ENCODE measurements around the gene SHROOM3. TPM values are rescaled to one million over a fixed set of nuclear protein-coding genes. Genes with fewer than 3 reads are reported as not detected.

SHROOM3 gene
- total RNA-seq, 1 donor from 2014 or later = 0.51 TPM

DNA sequence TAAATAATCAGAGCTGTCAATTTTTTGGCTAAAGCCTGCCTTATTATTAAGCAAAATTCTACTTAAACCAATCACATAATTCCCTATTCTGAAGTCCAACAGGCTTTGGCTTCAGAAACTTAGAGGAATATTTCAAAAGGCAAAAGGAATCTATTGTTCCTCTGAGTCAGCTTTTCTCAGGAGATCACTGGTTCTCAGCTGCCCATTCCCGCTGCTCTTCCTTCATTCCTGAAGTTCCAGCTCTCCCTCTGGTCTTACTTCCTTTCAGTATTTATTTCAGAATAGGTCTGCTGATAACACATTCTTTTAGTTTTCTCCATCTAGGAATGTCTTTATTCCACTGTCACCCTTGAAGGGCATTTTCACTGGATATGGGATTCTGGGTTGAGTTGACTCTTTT lies 329.2 kb downstream of the SHROOM3 start:
- DNase-seq (ENCODE audit: low spot score) = no peak

DNA sequence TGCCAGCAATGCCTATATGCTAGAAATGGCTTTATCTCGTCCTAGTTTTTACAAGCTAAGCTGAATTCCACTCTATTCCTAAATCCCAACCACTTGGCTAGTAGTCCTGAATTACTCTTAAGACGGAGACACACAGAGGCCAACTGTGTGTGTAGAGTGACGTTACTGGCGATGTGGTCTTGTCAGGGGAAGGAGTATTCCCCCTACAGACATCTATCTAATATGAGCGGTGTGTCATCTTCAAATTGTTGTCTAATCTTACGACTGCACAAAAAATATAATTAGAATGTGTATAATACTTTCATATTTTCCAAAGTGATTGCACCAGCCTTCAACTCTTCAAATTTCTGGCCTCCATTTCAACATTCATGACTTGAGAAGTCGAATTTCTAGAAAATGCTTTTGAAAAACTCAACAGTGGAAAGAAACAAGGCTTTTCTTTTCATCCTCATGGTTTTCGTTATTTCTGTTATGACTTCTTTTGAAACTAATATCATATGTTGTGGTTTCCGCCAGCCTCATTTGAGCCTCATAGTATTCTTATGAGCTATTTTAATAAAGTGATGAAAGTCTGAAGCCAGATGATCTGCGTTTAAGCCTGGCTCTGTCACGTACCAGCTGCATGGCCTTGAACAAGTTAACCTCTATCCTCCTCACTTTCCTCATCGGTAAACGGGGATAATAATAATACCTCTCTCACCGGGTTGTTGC lies 330.6 kb downstream of the SHROOM3 start:
- no peak for DNase-seq (ENCODE audit: low spot score)

DNA sequence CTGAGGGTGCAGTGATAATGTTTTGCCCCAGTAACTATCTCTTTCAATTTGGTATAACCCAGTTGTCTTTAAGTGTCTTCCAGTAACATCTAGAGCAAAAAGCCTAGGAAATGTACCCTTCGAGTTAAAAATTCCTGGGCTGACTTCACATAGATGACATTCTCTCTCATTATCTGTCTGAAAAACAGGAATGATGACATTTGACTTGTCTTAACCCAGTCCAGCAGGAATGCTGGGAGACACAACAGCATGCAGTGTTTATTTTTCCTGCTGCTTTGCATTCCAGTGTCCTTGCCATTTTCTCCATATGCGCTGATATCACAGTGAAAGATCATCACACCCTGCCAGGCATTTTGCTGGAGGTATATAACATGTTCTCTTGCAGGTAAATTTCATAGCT lies 333.0 kb downstream of the SHROOM3 start:
- no peak for DNase-seq (ENCODE audit: low spot score)

DNA sequence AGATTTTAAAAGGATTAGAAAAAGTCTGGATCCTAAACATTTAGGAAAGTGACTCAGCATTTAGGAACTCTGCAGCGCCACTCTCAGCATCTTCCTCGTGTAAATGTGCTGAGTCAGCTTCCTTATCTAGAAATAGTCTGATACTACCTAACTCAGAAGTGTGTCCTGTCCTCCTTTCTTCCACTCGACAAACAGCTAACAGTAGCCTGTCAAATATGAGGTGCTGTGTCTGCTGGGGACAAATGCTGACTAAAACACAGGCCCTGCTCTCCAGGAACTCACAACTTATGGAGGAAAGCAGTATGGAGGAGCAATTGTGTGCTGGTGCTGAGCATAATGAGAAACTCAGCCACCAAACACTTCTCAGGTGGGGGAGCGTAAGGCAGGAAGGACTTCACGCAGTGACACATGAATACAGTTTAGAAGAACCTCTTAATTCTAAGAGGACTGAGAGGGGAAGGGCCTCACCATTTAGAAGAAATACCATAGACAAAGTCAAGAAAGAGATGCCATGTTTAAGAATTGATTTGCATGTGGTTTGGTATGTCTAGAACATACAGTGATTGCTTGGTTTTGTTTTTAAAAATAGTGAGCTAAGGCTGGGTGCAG lies 337.6 kb downstream of the SHROOM3 start:
- no peak for DNase-seq (ENCODE audit: low spot score)

DNA sequence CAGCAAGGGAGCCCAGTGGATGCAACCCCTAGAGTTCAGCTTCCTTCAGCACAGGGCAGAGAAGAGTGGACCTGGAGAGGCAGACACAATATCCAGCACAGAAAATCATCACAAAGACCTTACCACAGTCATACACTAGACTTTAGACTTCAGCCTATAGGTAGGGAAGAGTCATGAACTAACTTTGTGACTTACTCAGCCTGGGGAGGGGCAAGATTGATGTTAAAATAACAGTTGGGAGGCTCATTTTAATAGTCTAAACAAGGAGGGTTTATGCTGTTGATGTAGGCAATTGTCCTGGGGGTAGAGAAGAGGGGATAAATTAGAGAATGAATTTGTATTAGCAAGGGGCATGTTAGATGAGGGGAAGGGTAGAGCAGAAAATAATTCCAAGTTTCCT lies 338.7 kb downstream of the SHROOM3 start:
- no peak for DNase-seq (ENCODE audit: low spot score)

DNA sequence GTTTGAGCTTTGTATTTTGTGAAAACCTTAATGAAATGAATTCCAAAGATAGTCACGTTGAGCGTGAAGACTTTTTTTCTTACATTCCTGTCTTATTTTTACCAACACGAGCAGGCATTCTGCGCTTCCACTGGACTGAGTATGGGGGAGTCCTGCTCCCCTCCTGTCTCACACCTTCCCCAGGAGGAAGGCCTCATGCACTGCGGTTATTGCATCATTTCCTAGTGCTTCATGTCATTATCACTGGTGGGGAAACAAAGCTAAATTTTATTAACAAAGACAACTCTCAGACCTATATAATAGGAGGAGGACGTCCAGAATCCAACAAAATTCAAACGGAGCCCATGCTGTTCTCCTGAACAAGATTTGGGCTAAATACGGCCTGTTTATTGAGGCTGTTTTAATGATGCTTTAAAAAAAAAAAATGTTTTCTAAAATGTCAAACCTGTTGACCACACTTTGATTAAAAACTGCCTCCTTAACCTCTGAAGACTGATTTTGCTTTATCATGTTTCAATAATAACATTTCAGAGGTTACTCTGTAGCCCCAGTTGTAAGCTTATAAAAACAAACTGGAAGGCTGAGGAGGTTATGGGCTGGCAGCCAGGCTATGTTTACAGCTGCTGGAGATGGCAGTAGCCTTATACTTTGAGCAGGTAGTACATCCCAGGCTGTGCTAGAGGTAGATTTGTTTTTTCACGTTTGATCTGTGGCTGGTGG lies 344.9 kb downstream of the SHROOM3 start:
- no peak for DNase-seq (ENCODE audit: low spot score)

DNA sequence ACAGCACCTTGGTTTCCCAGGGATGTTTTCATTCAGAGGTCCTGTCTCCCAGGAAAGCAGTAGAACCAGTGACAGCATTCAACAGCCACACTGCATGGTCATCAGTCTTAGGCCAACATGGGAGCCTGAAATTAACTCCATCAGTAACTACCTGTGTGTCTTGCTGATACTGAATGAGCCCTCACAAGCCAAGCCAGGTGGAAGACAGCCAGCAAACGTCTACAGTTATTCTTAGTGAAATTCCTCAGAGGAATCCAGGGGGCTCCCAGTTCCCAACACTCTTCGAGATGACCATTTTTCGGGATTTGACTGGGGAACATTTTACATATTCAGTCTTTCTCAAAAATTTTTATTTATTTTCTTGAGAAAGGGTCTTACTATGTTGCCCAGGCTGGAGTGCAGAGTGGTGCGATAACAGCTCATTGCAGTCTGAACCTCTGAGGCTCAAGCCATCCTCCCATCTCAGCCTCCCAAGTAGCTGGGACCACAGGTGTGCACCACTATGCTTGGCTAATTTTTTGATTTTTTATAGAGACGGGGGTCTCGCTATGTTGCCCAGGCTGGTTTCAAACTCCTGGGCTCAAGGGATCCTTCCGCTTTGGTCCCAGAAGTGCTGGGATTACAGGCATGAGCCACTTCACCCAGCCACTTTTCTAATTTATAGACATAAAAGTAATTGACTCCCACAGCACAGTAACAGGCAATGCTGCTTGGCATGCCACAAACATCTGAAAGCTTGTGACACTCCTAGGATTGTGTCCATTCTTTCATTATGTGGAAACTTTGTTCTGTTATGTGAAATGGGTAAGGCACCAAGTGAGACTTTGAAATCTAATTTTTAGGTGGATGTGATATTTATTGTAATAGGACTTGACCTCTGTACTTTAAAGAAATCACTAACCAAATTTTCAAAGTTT lies 346.0 kb downstream of the SHROOM3 start:
- DNase-seq (ENCODE audit: low spot score) = no peak

DNA sequence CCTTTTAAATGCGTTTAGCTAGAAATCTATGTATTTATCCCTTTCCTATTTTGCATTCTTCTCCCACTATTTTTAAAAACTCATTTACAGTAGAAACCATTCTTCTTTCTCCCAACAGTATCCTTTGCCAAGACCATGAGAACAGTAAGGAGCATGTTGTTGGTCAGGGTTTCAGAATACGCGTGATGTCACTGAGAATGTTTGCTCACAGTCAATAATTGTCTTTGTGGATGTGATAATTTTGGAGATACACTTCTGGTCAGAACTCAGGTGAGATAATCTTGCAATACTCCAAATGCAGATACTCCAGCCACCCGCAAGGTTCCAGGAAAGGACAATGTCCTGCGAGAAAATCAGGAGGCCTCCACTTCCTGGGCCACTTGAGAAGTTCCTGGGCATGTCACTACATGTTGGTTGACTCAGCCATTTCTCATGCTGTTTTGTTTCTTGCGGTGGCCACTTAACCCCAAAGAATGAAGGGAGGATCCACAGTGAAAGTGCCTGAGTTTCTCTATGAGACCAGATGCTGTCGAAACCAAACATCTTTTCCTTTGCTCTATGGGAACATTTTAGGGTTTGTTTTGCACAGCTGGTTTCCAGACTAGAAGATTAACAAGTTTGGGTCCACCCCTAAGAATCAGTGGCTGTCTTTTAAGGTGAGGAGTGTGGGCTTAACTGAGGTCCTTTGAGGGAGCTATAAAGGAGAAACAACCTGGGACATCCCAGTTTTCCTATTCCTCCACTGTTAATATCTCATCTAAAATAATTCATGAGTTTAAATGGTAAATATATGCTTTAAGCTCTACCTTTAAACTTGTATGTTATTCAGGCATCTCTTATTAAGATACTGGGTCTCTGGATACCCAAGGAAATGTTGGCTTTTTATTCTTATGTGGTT lies 346.9 kb downstream of the SHROOM3 start:
- DNase-seq (ENCODE audit: low spot score) = no peak

DNA sequence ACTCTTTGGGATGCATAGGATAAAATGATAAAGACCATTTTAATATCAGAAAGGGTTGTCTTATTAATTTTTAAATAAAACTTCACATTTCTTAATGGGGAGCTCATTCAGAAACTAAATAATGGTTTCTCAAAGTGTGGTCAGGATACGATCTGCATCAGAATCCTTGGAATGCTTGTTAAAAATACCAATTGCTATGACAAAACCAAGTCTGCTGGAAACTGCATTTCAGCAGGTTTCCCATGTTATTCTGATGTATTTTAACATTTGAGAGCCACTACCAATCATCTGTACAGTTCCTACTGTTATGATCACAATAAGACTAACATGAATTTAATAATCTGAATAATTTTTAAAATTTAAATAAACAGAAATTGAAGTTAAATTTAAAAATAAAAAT lies 347.8 kb downstream of the SHROOM3 start:
- no peak for DNase-seq (ENCODE audit: low spot score)

DNA sequence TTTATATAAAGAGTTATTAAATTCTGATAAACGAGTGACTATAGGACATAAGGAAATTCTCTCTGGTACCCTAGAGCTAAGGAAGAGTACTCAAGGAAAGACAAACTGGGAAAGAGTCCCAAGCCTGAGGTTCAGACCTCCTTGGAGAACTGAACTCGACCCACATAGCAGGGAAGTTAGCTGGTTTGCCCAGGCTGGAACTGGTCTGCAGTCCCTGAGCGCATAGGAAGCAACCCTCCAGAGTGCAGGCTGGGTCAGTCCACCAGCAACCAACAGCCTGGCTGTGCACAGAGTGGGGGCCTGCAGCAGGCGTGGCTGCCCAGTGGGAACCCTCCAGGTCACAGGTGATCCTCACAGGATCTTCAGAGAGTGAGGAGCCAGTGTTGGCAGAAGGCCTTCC lies 348.8 kb downstream of the SHROOM3 start:
- no peak for DNase-seq (ENCODE audit: low spot score)

DNA sequence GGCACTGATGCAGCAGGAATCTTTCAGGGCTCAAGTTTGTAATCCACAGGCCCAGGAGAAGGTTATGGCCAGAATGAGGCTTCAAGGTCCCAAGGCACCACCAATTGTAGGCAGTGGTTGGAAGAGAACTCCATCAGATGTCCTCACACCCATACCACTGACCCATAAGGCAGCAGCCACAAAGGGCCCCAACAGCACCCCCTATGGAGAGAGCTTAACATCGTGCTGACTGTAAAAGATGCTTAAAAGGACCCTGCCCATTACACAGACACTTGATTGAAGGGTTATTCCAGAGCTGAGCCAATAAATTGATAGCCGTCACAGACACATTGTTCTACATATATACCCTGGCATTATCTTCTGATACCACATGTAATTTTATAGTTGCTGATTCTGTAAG lies 349.2 kb downstream of the SHROOM3 start:
- DNase-seq (ENCODE audit: low spot score) = no peak

DNA sequence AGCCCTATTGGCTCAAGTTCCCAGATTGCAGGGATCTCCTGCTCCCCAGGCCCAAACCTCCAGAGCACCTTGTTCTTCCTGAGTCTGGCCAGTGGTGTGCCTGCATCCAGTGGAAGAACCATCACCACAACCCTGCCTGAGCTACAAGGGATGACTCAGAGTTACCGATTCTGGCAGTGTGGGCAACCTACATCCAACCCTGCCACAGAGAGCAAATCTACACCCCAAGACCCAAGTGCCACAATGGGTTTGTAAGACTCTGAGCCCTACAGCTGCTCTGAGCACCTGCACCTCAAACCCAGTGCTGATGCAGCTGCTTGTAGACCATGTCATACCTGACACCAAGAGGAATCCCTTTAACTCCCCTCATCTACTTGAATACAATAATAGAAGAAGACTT lies 352.9 kb downstream of the SHROOM3 start:
- no peak for DNase-seq (ENCODE audit: low spot score)

DNA sequence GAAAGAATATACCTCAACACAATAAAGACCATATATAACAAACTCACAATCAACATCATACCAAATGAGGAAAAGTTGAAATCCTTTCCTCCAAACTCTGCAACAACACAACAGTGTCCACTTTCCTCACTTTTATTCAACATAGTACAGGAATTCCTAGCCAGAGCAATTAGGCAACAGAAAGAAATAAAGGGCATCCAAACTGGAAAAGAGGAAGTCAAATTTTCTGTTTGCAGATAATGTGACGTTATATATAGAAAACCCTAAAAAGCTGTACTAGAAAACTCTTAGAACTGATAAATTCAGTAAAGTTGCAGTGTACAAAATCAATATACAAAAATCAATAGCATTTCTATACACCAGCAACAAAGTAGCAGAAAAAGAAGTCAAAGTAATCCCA lies 355.3 kb downstream of the SHROOM3 start:
- DNase-seq (ENCODE audit: low spot score) = no peak

DNA sequence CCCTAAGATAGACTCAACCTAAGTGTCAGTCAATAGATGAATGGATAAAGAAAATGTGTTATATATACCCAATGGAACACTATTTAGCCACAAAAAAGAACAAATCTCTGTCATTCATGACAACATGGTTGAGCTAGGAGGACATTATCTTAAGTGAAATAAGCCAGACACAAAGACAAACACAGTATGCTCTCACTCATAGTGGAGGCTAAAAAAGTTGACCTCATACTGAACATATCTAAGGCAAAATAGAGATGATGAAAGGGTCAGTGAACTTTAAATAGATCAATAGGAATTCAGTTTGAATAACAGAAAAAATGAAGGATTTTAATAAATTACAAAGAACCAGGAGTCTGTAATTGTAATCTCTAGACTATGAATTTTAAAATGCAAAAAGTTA lies 356.4 kb downstream of the SHROOM3 start:
- no peak for DNase-seq (ENCODE audit: low spot score)

DNA sequence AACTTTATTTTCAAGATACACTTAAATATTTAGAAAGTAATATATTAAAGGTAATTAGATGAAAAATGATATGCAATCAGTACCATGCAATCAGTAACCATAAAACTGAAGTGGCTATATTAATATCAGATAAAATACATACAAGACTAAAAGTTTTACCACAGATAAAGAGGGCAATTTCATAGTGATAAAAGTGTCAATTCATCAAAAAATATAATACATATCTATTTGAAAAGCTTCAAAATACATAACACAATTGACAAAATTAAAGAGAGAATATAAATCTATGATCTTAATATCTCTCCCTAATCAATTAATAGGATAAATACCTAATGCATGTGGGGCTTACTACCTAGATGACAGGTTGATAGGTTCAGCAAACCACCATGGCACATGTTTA lies 357.4 kb downstream of the SHROOM3 start:
- DNase-seq (ENCODE audit: low spot score) = no peak

DNA sequence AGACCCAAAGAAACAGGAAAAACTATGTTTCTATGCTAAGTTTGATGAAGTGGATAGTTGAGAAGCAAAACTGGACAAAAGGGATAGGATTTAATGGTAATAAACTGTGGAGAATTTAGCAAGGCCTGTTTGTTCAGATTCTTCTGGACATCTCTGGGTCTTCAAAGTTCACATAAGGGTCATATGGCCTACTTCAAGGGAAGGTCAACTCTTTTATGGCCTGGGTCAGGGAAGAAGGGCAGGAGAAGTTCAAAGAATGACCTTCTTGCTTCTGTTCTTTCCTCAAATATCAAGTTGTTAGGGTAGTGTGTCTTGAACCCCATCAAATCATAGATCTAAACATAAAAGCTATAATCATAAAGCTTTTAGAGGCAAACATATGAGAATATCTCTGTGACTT lies 360.2 kb downstream of the SHROOM3 start:
- no peak for DNase-seq (ENCODE audit: low spot score)

DNA sequence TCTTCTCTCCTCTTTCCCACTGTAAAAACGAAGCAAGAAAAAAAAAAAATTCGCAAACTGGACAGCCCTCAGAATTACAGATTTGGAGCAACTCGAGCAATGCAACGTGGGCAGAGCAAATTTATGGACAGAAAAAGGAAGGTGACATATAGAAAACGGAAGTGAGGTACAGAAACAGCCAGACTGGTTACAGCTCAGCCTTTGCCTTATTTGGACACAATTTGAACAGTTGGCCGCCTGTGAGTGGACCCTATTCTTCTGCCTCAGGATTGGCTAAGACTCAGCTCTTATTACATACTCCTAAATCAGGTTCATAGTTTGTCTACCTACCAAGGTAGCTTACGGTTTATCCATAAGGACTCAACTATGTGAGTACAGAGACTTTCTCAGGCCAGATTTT lies 364.1 kb downstream of the SHROOM3 start:
- no peak for DNase-seq (ENCODE audit: low spot score)

DNA sequence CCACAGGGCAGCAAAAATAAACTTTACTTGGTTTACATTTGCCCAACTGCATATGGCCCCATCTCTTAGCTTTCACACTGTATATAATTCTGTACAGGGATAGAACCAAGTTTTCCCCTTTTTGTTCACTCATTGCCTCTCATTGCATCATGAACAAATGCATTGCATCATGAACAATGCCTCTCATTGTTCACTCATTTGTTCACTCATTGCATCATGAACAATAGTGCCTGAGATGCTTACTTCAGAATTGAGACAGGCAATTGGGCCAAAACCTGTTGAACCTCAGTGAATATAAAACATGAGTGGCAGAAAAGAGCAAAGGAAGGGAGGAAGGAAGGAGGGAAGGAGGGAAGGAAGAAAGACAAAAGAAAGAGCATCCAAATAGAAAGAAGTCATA lies 364.7 kb downstream of the SHROOM3 start:
- no peak for DNase-seq (ENCODE audit: low spot score)

DNA sequence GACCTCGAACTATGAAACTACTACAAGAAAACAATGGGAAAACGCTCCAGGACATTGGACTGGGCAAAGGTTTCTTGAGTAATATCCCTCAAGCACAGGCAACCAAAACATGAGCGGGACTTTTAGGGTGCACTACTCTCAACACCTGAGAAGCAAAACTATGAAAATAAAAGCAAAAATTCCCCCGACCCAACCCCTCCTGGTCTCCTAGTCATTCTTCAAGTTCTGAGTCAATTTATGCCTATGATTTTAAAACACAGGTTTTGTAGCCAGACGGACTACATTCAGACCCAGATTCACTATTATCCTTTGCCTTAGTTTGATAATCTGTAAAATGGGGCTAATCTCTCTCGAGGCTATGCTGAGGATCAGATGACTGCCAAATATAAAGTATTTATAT lies 365.9 kb downstream of the SHROOM3 start:
- no peak for DNase-seq (ENCODE audit: low spot score)

DNA sequence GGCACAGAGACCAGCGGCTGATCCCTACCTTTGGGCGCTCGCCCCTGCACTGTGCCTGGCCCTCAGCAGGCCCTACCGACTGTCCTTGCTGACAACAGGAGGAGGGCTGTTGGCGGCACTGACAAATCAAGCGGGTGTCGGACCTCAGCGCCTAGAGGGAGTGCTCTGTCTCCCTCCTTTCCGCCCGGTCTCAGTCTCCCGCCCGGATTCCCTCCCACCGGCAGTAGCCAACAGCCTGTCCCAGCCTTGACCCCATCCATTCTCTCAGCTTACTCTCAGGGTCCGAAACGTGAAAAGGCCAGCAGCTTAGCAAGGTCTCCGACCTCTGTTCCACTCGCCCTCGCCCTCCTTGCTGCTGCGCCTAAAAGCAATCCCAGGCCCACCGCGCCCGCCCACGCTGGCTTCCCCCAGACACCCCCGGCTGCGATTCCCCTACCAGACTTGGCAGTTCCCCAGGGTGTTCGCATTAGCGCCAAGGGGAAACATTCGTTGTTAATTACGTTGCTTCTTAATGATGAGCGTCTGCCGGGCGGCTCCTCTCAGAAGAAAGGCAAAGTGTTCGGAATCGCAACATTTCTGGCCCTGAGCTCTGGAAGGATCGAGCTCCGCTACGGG lies 366.7 kb downstream of the SHROOM3 start:
- DNase-seq (ENCODE audit: low spot score) = no peak
